Measurements from ENCODE around the gene CPD.

DNA sequence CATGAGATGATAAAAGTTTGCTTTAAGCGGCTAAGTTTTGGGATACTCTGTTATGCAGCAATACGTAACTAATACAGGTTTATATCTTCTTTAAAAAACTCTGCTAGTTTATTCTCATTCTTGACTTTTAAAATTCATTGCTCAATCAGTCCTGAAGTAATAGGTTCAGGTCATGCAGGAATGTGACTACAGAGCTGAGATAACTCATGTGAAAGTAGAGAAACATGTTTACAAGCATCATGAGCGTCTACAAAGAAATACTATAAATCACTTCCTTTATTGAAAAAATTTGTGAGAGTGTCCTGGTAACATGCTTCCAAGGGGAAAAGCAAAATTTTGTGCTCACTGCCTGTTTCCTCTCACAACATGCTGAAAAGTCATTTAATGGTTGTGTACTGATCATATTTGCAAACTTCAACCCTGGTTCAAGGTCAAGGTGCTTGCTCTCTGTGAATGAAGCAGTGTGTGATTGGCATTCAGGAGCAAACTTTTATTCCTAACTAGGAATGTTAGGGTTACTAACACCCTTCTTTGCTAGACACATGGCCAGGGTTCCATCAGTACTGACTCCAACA is 32.4 kb upstream of the CPD start:
- TF ChIP-seq, protein P1, sequence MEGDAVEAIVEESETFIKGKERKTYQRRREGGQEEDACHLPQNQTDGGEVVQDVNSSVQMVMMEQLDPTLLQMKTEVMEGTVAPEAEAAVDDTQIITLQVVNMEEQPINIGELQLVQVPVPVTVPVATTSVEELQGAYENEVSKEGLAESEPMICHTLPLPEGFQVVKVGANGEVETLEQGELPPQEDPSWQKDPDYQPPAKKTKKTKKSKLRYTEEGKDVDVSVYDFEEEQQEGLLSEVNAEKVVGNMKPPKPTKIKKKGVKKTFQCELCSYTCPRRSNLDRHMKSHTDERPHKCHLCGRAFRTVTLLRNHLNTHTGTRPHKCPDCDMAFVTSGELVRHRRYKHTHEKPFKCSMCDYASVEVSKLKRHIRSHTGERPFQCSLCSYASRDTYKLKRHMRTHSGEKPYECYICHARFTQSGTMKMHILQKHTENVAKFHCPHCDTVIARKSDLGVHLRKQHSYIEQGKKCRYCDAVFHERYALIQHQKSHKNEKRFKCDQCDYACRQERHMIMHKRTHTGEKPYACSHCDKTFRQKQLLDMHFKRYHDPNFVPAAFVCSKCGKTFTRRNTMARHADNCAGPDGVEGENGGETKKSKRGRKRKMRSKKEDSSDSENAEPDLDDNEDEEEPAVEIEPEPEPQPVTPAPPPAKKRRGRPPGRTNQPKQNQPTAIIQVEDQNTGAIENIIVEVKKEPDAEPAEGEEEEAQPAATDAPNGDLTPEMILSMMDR (conservative IDR thresholded peaks at IDR 0.05; ENCODE audit: low read depth, low read length): no peak
- TF ChIP-seq EZH2 (IDR thresholded peaks at IDR 0.05; ENCODE audit: borderline replicate concordance, low read depth, low read length, poor library complexity, severe bottlenecking): no peak
